BJ (cell line): ENCODE data around the gene B4GALNT3. TPM values are rescaled to one million over a fixed set of nuclear protein-coding genes. Genes with fewer than 3 reads are reported as not detected.

ENCODE experiments used
- CTCF ChIA-PET: fragments of 350-600 bp; formaldehyde crosslinking; extraction: SDS; loops from one replicate; lab custom pipeline; 2021; ENCODE audit warnings: antibody characterized with exemption, inconsistent platforms; lab: Yijun Ruan, JAX
- POLR2A ChIA-PET: fragments of 300-600 bp; sonication (Branson Sonifier 250); formaldehyde crosslinking; extraction: SDS; loops from one replicate; lab custom pipeline; 2021; ENCODE audit warnings: antibody characterized with exemption; lab: Charles Lee
- DNase-seq: peaks from one replicate; pipeline ENCODE4 v3.0.0-alpha.2; 2011; ENCODE audit warnings: low read depth
- H3K27me3 ChIP-seq: 2 replicates; pipeline ENCODE4 v1.6.0; 2011; ENCODE audit warnings: low read length; ENCODE audit not compliant: control insufficient read depth, insufficient read depth
- H3K36me3 ChIP-seq: 2 replicates; pipeline ENCODE4 v1.5.1; 2011; ENCODE audit warnings: low read length; ENCODE audit not compliant: control insufficient read depth, insufficient read depth
- H3K4me3 ChIP-seq: 2 replicates; pipeline ENCODE4 v1.5.1; 2011; ENCODE audit warnings: low read depth, mild to moderate bottlenecking, control low read depth, low read length
- polyA plus RNA-seq: library from polyadenylated mRNA; depleted of rRNA; stranded (reverse); fragments of >200 nt; gene quantifications from 2 replicates; pipeline ENCODE4 v1.2.3, GENCODE V29; 2011
- TF ChIP-seq, protein P1 (sequence below): IDR thresholded peaks from 2 replicates; pipeline ENCODE4 v1.5.1; 2011; ENCODE audit warnings: low read depth, mild to moderate bottlenecking, control low read depth, inconsistent platforms, low read length, moderate library complexity; ENCODE audit not compliant: insufficient read depth

Gene B4GALNT3
- polyA plus RNA-seq, 1 experiment, result not detected

DNA sequence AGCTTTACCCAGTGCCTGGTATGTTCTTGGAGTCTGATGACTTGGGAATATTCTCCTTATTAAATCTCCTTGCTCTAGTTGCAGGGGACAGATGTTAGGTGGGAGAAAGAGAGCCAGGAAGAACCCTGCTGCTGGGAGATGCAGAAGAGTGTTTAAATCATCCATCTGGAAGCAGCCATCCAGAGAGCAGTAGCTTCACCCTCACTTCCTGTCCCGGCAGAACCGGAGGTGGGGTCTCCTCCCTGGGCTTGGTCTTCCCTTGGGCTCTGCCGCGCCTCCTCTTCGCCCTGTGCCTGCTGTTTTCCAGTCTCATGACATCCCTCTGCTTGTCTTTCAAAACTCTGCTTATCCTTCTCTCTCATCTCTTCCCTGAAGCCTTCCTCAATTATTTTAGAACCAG lies 15.5 kb downstream of the B4GALNT3 start:
- ChIA-PET POLR2A (no interaction called here), CTCF (interaction anchor here (0.5 kb wide), 1 partner anchor 9 kb away, joined by 3 read pairs; no protein-coding TSS in a partner anchor)
- peaks cover 6% of the 10 kb centered on the region for H3K27me3 ChIP-seq
- no peak overlapping the region for H3K4me3 ChIP-seq
- DNase-seq, result no peak
- no peaks in the 10 kb centered on the region for H3K36me3 ChIP-seq
- TF ChIP-seq, protein P1, sequence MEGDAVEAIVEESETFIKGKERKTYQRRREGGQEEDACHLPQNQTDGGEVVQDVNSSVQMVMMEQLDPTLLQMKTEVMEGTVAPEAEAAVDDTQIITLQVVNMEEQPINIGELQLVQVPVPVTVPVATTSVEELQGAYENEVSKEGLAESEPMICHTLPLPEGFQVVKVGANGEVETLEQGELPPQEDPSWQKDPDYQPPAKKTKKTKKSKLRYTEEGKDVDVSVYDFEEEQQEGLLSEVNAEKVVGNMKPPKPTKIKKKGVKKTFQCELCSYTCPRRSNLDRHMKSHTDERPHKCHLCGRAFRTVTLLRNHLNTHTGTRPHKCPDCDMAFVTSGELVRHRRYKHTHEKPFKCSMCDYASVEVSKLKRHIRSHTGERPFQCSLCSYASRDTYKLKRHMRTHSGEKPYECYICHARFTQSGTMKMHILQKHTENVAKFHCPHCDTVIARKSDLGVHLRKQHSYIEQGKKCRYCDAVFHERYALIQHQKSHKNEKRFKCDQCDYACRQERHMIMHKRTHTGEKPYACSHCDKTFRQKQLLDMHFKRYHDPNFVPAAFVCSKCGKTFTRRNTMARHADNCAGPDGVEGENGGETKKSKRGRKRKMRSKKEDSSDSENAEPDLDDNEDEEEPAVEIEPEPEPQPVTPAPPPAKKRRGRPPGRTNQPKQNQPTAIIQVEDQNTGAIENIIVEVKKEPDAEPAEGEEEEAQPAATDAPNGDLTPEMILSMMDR, result no peak

DNA sequence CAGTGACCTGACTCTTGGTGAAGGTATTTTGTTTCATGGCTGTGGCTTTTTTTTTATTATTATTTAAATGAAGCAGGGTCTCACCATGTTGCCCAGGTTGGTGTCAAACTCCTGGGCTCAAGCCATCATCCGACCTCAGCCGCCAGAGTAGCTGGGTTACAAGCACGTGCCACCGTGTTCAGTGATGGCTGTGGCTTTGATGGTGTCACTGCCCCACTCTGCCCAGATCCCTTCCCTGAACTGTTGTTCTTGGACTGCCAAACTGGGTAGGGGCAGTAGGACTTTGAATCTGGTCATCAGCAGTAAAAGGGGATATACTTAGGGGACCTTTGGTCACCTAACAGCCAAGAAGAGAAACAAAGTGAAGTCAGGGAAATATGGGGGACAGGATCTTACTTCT lies 19.4 kb downstream of the B4GALNT3 start:
- no peaks in the 10 kb centered on the region for H3K36me3 ChIP-seq
- TF ChIP-seq, protein P1, result no peak
- peaks cover 7% of the 10 kb centered on the region for H3K27me3 ChIP-seq
- CTCF ChIA-PET, result interaction anchor here (1.5 kb wide), 1 partner anchor 26 kb away, joined by 3 read pairs; no protein-coding TSS in a partner anchor
- POLR2A ChIA-PET, result no interaction called here
- DNase-seq, result no peak
- no peak overlapping the region for H3K4me3 ChIP-seq

DNA sequence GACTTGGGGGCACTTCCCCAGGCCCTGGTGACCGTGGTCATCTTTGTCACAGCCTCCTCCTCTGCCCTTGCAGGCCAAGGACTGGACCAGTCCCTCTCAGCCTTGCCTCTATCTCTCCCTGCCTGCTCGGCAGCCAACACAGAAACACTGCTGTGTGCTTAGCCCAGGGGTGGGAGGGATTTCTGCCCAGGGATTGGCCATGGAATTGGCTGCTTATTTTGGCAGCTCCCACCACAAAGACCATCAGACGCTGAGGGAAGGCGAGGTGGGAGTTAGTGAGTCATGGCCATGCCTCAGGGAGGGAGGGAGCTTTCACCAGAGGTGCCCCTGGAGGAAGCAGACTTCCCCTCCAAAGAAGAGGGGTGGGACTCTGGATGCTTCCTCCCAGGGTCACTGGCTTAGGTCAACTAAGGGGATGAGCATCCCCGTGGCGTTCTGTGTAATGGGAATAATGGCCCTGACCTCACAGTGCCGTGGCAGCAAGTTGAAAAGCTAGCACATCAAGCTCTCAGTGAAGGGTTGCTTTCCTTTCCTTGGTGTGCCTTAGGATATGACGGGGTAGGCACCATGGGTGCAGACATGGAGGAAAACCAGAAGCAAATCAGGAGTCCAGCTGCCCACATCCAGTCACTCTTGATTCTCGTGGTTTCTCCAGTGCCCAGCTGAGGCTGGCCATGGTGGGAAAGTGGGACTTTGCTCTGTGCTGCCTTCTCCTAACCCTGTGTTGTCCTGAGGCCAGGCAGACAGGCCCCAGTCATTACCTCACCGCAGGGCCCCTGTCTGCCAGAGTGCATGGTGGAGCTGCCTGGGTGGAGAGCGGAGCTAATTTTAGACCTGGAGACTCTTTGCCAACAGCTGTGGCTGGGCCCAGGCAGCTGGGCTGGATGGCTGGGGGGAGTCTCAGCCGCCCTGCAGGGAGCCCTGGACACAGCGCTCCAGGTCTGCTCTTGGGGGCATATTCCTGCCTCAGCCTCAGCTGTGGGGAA lies 21.4 kb downstream of the B4GALNT3 start:
- peaks cover 11% of the 10 kb centered on the region for H3K27me3 ChIP-seq
- ChIA-PET POLR2A (no interaction called here), CTCF (interaction anchor here (1.4 kb wide), 1 partner anchor 39 kb away, joined by 3 read pairs; no protein-coding TSS in a partner anchor)
- no peak overlapping the region for H3K4me3 ChIP-seq
- no peaks in the 10 kb centered on the region for H3K36me3 ChIP-seq
- DNase-seq, result no peak
- TF ChIP-seq, protein P1, result no peak

DNA sequence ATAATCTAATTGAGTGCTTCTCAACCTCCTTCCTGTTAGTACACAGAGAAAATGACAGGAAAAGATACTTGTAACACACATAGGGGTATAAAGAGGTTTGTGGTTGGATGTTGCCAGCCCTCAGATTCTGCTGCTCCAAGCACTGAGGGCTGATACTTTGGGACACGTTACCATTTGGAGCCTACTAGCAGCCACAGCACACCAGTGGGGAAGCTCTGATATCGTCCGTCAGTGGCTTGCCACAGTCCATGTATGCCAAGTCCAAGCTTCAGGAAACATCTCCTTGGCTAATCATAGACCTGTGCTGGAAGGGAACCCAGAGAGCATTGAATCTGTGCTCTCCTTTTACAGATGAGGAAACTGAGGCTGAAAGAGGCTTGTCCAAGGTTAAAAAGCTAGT lies 22.3 kb downstream of the B4GALNT3 start:
- Histone ChIP-seq H3K27me3 (peaks cover 11% of the 10 kb centered on the region), H3K36me3 (no peaks in the 10 kb centered on the region), H3K4me3 (no peak overlapping the region)
- POLR2A ChIA-PET, result no interaction called here
- no peak for DNase-seq
- CTCF ChIA-PET, result interaction anchor here (1.4 kb wide), 1 partner anchor 40 kb away, joined by 3 read pairs; no protein-coding TSS in a partner anchor
- TF ChIP-seq, protein P1, result no peak

- TF ChIP-seq, protein P1, result no peak
- POLR2A ChIA-PET, result no interaction called here
Measured at GRCh38 chr12:484096-484495, 24.4 kb downstream of the B4GALNT3 start.

More at GRCh38 chr12:484096-484495, 24.4 kb downstream of the B4GALNT3 start:
- Histone ChIP-seq H3K4me3 (no peak overlapping the region), H3K36me3 (no peaks in the 10 kb centered on the region), H3K27me3 (peaks cover 11% of the 10 kb centered on the region)
- CTCF ChIA-PET, result interaction anchor here (0.7 to 1.2 kb wide), 3 partner anchors 9 to 32 kb away, joined by 3 to 5 read pairs (median 3); no protein-coding TSS in a partner anchor
- DNase-seq, result no peak
